Keratinocyte (primary cell): ENCODE measurements around the gene C2CD5. TPM values are rescaled to one million over a fixed set of nuclear protein-coding genes. Genes with fewer than 3 reads are reported as not detected.

Source experiments
- DNase-seq: peaks from one replicate; pipeline ENCODE4 v3.0.0-alpha.2; 2011; ENCODE audit warnings: low read depth, missing footprints, low spot score
- FAIRE-seq: peaks from 2 replicates; lab custom pipeline; 2011; peaks lifted over from hg19 to GRCh38; lab: Jason Lieb, UNC
- H2AFZ ChIP-seq: 2 replicates; pipeline ENCODE4 v1.6.0; 2012; ENCODE audit warnings: low read length, control low read depth, inconsistent platforms; ENCODE audit not compliant: control insufficient read depth
- H3K27ac ChIP-seq: 2 replicates; pipeline ENCODE4 v1.5.1; 2011; ENCODE audit warnings: low read length; ENCODE audit not compliant: control insufficient read depth, insufficient read depth
- H3K27me3 ChIP-seq: 3 replicates; pipeline ENCODE4 v1.6.0; 2011; ENCODE audit warnings: low read length; ENCODE audit not compliant: control insufficient read depth, insufficient read depth; ENCODE audit errors: extremely low read depth
- H3K36me3 ChIP-seq, 2 experiments: 2 replicates in 1 of 2; 3 replicates in 1 of 2; pipeline ENCODE4 v1.5.1; 2011; ENCODE audit warnings: low read length in 2 of 2, mild to moderate bottlenecking in 1 of 2; ENCODE audit not compliant: control insufficient read depth in 2 of 2, insufficient read depth in 2 of 2; ENCODE audit errors: extremely low read depth in 1 of 2
- H3K4me1 ChIP-seq: 3 replicates; pipeline ENCODE4 v1.5.1; 2011; ENCODE audit warnings: low read length; ENCODE audit not compliant: control insufficient read depth, insufficient read depth; ENCODE audit errors: extremely low read depth
- H3K4me2 ChIP-seq: 3 replicates; pipeline ENCODE4 v1.6.0; 2011; ENCODE audit warnings: low read depth, low read length; ENCODE audit not compliant: control insufficient read depth, insufficient read depth; ENCODE audit errors: extremely low read depth
- H3K4me3 ChIP-seq, 3 experiments: fragments of 200-600 bp in 1 of 3; sonication (generic) in 1 of 3; 2 replicates in 2 of 3; 3 replicates in 1 of 3; pipeline ENCODE4 v1.5.1; 2011 to 2016; ENCODE audit warnings: low read length in 3 of 3, mild to moderate bottlenecking in 3 of 3, control low read depth in 2 of 3, inconsistent platforms in 1 of 3, low read depth in 1 of 3, mixed read lengths in 1 of 3, mixed run types in 1 of 3, moderate library complexity in 1 of 3; ENCODE audit not compliant: control insufficient read depth in 2 of 3, insufficient read depth in 2 of 3; ENCODE audit errors: extremely low read depth in 1 of 3
- H3K79me2 ChIP-seq: 2 replicates; pipeline ENCODE4 v1.6.0; 2012; ENCODE audit warnings: low read length; ENCODE audit not compliant: control insufficient read depth, insufficient read depth
- H3K9ac ChIP-seq: 3 replicates; pipeline ENCODE4 v1.6.0; 2011; ENCODE audit warnings: low read length; ENCODE audit not compliant: control insufficient read depth, insufficient read depth; ENCODE audit errors: extremely low read depth
- H3K9me1 ChIP-seq: 3 replicates; pipeline ENCODE4 v1.6.0; 2011; ENCODE audit warnings: low read length; ENCODE audit not compliant: control insufficient read depth, insufficient read depth; ENCODE audit errors: extremely low read depth
- H3K9me3 ChIP-seq: 2 replicates; pipeline ENCODE4 v1.5.1; 2012; ENCODE audit warnings: low read depth, low read length; ENCODE audit not compliant: control insufficient read depth
- H4K20me1 ChIP-seq: 3 replicates; pipeline ENCODE4 v1.6.0; 2011; ENCODE audit warnings: low read length; ENCODE audit not compliant: control insufficient read depth, insufficient read depth; ENCODE audit errors: extremely low read depth
- EZH2 ChIP-seq: IDR thresholded peaks from one replicate; pipeline ENCODE4 v1.6.1; 2012; ENCODE audit warnings: inconsistent platforms, mild to moderate bottlenecking, low read length, moderate library complexity
- dilution Hi-C: fragments of 300-500 bp; cut with MboI; formaldehyde crosslinking; loops from one replicate; pipeline ENCODE4 v1.7.0; 2020; ENCODE audit warnings: low sequenced_read_pairs; ENCODE audit not compliant: extremely low pct_ligation_motif_present
- polyA plus RNA-seq, 5 experiments: library from polyadenylated mRNA; depleted of rRNA in 3 of 5; stranded (reverse) in 3 of 5; stranded (forward) in 1 of 5; unstranded in 1 of 5; fragments of >200 nt; gene quantifications; 1 replicate in 1 of 5; 2 replicates in 3 of 5; 3 replicates in 1 of 5; pipeline versions ENCODE4 v1.2.1 to v1.2.3, GENCODE V29; 2011 to 2012; ENCODE audit warnings: missing spikeins in 2 of 5, low read depth in 1 of 5, low replicate concordance in 1 of 5
- TF ChIP-seq, protein P1 (sequence below), 3 experiments: IDR thresholded peaks in 1 of 3; conservative IDR thresholded peaks in 1 of 3; optimal IDR thresholded peaks in 1 of 3; 2 replicates in 2 of 3; 3 replicates in 1 of 3; pipeline versions ENCODE3 to v1.5.1; 2011; ENCODE audit warnings: low read length in 3 of 3, mild to moderate bottlenecking in 3 of 3, moderate library complexity in 2 of 3, control low read depth in 1 of 3, inconsistent platforms in 1 of 3; ENCODE audit not compliant: insufficient read depth in 2 of 3; ENCODE audit errors: extremely low read depth in 1 of 3

Gene C2CD5
- polyA plus RNA-seq, 1 donor (not counting 4 experiments of a cell fraction or from before 2014, with no cell fraction given), result 17.7 TPM

DNA sequence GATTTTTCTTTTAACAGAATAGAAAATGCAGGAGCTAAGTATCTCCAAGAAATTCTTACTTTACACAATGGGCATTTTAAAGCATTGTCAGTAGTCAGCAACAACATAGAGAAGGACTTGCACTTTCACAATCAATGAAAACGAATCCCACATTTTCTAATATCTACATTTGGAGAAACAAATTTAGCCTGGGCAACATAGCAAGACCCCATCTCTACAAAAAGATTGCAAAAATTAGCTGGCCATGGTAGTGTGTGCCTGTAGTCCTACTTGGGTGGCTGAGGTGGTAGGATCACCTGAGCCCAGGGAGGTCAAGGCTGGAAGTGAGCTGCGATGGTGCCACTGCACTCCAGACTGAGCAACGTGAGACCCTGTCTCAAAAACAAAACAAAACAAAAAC, 30.6 kb upstream of the C2CD5 start:
- Histone ChIP-seq H3K4me3 (no peak overlapping the region), H3K27ac (no peak overlapping the region), H3K4me2 (no peak overlapping the region), H3K36me3 (no peaks in the 10 kb centered on the region), H3K9me3 (no peaks in the 10 kb centered on the region), H3K4me1 (peaks cover 12% of the 10 kb centered on the region), H2AFZ (no peak overlapping the region), H3K9me1 (no peaks in the 10 kb centered on the region), H4K20me1 (no peaks in the 10 kb centered on the region), H3K9ac (no peak overlapping the region), H3K27me3 (no peaks in the 10 kb centered on the region), H3K79me2 (no peaks in the 10 kb centered on the region)
- no peak for FAIRE-seq
- dilution Hi-C loops, result no loop called here
- no peak for TF ChIP-seq EZH2
- TF ChIP-seq, protein P1, sequence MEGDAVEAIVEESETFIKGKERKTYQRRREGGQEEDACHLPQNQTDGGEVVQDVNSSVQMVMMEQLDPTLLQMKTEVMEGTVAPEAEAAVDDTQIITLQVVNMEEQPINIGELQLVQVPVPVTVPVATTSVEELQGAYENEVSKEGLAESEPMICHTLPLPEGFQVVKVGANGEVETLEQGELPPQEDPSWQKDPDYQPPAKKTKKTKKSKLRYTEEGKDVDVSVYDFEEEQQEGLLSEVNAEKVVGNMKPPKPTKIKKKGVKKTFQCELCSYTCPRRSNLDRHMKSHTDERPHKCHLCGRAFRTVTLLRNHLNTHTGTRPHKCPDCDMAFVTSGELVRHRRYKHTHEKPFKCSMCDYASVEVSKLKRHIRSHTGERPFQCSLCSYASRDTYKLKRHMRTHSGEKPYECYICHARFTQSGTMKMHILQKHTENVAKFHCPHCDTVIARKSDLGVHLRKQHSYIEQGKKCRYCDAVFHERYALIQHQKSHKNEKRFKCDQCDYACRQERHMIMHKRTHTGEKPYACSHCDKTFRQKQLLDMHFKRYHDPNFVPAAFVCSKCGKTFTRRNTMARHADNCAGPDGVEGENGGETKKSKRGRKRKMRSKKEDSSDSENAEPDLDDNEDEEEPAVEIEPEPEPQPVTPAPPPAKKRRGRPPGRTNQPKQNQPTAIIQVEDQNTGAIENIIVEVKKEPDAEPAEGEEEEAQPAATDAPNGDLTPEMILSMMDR (optimal IDR thresholded peaks at IDR 0.05 in 1 of 3, IDR thresholded peaks at IDR 0.05 in 1 of 3, conservative IDR thresholded peaks at IDR 0.05 in 1 of 3; ENCODE audit: extremely low read depth in 1 of 3, insufficient read depth in 2 of 3, low read length in 3 of 3), result no peak
- DNase-seq, result no peak

DNA sequence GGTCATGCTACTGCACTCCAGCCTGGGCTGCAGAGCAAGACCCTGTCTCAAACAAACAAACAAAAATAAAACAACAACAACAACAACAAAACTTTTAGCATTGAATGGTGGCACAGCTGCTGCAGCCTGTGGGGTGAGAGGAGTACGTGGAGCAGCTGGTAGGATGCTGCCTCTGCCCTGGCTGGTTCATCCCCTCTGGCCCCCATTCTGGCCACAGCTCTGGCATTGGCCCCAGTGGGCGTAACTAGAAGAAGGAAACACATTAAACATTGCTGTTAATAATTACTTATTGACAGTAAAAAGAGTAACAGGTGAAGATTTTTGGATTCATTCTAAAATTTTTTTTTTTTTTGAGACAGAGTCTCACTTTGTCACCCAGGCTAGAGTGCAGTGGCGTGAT, 28.8 kb upstream of the C2CD5 start:
- no peak for TF ChIP-seq EZH2
- TF ChIP-seq, protein P1 (optimal IDR thresholded peaks at IDR 0.05 in 1 of 3, IDR thresholded peaks at IDR 0.05 in 1 of 3, conservative IDR thresholded peaks at IDR 0.05 in 1 of 3; ENCODE audit: extremely low read depth in 1 of 3, insufficient read depth in 2 of 3, low read length in 3 of 3), result no peak
- DNase-seq (no peak), FAIRE-seq (no peak)
- no peaks in the 10 kb centered on the region for H3K9me1 ChIP-seq
- peaks cover 9% of the 10 kb centered on the region for H3K4me1 ChIP-seq
- H3K9ac ChIP-seq, result no peak overlapping the region
- no peak overlapping the region for H3K4me2 ChIP-seq
- H3K36me3 ChIP-seq, result no peaks in the 10 kb centered on the region
- H3K79me2 ChIP-seq, result no peaks in the 10 kb centered on the region
- H3K9me3 ChIP-seq, result no peaks in the 10 kb centered on the region
- H2AFZ ChIP-seq, result no peak overlapping the region
- no peaks in the 10 kb centered on the region for H3K27me3 ChIP-seq
- dilution Hi-C loops, result no loop called here
- no peak overlapping the region for H3K4me3 ChIP-seq
- H4K20me1 ChIP-seq, result no peaks in the 10 kb centered on the region
- H3K27ac ChIP-seq, result no peak overlapping the region
